ENCODE data around the gene CHRD.

CHRD gene

DNA sequence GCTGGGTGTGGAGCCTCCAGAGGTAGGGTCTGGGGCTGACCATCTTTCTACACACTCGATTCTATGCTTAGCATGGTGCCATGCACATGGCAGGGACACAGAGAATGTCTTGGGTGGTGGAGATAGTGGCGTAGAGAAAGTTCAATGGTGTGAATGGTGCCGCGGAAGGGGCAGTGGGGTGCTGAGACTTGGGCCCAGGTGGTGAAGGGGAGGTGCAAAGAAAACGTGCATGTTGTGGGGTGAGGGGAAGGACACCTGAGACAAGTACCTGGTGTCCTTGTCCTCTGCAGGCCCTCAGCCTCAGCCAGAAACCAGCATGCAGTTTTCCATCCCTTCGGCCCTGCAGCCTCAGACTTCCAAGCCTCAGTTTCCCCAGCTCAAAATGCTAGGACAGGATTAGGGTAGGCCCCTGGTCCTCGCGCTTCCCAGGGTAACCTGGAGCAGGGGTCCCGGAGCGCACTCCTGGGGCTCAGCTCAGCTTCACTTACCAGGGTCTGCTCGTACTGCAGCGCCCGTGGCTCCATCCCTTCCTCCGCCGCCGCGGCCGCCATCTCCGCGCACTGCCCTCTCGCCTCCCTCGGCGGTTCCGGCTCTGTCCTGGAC, 18.8 kb upstream of the CHRD start:
- DNase-seq (ENCODE audit: low spot score): no peak

DNA sequence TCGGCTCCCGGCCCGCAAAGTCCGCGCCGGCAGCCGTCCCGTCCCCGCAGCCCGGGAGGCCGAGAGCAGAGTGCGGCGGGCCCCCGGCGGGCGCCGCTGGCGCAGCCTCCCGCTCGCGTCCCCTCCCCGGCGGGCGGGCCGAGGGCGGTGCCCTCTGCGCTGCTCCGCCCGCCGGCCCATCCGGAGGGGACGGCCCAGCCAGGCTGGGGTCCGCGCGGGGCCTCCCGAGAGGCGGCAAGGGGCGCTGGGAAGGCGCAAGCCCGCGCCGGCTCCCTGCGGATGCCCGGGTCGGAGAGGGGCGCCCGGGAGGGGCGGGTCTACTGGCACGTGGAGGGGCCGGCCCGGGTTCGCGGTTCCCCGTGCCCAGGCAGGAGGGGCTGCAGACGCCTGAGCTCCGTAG, 18.3 kb upstream of the CHRD start, which contains the start of the genes CLCN2 and POLR2H:
Gene CLCN2 (minus strand): TSS at position 74 of the 400 bp plus-strand sequence. CDS start 126 bp downstream, outside the sequence.
Gene POLR2H (plus strand): TSS at position 179 of the 400 bp plus-strand sequence. CDS start 1,783 bp downstream, outside the sequence.
- peak; percentile 66 for DNase-seq (ENCODE audit: low spot score)

DNA sequence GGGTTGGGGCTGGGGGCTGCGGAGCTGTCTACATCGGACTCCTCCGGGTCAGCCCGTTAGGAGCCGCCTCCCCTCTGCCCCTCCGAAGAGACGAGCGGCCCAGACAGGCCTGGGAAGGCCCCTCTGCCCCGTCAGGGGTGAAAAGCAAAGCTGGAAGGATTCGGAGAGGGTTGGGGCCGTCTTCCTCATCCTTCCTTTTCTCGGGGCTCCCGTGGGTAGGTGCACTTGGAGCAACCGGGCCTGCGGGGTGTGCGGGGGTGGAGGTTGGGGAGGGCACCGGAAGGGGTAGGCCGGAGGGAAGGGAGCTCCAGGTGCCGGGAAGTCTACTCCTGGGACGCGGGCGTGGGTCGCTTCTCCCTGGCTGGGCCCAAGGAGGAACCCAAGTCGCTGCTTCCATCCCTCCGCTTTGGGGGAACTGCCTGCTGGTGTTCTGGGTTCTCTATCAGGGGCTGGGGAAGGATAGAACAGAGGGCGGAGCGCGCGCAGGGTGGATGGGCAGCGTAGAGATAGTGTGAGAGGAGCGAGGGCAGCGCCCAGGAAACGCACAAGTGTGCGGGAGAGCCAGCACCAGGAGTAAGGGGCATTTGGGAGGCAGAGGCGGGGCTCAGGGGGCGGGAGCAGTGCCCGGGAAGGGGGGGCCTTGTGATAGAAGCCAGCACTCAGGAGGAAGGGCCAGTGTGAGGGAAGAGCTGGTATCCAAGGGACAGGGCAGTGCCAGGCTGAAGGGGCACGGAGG, 17.8 kb upstream of the CHRD start:
- peak; percentile 87 for DNase-seq (ENCODE audit: low spot score)

DNA sequence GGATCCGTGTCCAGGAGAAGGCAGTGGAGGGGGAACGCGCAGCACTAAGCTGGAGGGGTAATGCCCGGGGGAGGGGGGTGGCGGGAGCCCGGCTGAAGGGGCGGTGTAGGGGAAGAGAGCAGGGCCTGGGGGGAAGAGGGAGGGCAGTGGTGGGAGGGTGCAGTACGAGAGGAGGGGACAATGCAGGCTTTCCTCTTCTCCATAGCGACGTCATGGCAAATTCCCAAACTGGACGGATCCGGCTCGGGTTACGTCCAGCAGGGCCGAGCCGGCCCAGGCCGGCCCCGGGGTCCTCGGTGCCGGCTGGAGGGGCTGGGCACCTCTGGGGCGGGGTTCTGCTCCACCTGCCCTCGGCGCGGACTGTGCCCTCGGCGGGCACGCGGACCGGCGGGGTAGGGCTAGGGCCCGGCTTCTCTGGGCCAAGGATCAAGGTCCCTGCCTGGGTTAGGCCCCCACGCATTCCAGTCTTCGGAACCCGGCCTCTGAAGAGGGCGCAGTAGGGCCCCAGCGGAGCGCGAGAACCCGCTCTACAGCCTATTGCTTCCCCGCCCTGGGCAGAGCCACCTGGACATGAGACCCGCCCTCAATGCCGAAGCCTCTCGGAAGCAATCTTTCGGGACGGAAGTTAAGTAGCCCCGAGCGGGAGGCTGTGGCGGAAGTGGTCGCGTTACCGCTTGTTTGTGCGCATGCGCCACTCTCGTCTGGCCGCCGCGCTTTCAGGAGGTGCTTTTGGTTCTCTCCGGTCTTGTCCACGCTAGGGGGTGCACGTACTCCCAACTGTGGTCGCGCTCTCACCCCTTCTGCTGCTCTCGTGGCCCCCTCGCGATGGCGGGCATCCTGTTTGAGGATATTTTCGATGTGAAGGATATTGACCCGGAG, 16.9 kb upstream of the CHRD start:
- DNase-seq (ENCODE audit: low spot score): peak; percentile 99

DNA sequence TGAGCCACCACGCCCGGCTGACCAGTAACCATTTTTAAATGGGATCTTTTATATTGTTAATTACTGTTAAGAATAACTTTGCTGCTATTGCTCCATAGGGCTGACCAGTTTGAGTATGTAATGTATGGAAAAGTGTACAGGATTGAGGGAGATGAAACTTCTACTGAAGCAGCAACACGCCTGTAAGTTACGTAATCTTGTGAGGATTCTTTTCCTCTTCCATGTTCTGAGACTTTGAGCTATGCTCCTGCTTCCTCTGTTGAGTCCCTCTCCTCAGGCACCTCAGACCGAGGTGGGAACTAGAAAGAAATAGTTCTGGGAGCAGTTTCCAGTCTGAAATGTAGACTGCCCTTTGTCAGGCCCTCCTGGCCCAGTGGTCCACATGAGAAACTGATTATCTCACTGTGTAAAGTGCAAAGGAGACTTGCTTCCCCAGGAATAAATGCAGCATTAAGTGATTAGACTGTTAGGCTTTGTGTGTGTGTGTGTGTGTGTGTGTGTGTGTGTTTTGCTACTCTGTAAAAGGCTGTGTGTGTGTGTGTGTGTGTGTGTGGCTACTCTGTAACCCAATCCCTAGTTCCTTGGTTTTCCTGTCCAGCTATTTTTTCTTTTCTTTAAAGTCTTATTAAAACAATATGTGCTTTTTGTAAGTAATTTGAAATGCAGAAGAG, 13.1 kb upstream of the CHRD start:
- no peak for DNase-seq (ENCODE audit: low spot score)

DNA sequence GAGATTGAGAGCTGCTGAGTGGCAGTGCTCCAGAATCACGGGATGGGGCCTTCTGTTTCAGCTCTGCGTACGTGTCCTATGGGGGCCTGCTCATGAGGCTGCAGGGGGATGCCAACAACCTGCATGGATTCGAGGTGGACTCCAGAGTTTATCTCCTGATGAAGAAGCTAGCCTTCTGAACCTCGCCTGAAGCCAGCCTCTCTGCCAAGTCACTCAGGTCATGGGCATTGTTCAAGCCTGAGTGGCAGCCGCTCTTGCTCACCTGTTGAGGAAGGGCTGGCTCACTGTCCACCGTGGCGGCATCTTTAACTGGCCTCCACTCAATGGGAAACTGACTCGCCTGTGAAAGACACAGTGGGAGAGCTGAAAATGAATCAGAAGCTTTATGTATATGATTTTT, 11.7 kb upstream of the CHRD start:
- DNase-seq (ENCODE audit: low spot score): no peak

DNA sequence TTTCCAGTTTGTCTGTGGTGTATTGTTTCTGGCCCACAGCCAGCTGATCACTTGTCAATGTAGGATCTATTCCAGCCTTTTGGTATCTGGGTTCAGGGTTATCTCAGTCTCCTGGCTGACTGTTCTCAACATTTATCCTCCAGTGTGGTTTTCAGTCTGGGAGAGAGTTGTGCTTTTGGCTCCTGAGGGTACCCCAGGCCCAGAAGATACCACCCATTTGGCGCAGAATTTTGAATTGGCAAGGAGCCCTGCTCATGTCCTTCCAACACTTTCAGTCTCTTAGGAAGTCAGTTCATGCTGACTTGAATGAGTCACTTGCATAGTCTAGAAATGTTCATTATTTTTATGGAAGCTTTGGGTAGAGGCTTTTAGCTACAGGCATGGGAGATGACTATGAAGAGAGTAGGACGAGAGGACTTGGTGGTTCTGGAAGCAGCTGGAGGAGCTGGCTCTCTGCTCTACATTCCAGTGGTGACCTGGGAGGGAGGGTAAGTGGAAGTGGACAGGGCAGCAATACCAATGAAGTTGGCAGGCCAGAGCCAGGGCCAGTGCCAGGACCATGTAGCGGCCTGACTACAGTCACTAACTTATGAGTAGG, 11.2 kb upstream of the CHRD start:
- no peak for DNase-seq (ENCODE audit: low spot score)

DNA sequence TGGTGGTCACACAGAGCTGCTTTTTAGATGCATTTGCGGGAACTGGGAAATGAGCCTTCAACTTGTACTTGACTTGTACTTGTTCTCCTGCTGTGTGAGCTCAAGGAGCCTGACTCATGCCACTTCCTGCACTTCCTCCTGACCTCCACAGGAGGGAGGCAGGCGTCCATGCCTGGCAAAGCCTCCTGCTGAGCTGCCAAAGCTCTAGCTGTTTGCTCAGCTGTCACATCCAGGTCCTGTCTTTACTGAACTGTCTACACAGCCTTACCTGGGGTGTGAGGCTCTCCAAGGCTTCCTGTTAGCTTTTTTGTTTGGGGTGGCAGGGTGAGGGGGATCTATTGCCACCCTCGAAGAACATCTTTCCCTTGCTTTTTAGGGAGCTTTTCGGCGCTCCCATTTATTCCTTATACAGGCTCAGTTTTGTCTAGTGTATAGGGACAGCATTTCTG, 8.3 kb upstream of the CHRD start:
- DNase-seq (ENCODE audit: low spot score): peak; percentile 90

DNA sequence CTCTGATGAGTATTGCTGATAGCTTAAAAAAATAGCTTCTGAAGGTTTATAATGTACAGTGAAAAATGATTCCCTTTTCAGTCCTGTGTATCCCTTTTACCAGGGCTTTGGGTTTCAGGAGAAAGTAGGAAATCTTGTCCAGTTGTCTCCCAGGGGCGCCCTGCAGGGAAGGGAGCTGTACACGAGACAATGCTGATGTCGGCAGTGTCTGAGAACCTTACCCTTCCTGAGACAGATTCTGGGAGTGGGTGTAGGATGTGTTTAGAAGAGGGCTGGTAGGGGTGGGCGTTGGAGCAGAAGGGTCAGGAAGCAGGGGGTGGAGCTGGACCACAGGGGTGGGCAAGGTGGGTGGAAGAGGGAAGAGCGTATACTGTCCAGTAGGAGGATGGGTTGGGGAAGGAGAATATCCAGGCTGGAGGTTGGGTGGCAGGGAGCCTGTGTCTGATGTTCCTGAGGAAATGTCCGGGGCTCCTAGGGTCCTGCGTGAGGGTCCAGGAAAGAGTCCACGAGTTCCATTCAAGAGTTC, 7.5 kb upstream of the CHRD start:
- no peak for DNase-seq (ENCODE audit: low spot score)

DNA sequence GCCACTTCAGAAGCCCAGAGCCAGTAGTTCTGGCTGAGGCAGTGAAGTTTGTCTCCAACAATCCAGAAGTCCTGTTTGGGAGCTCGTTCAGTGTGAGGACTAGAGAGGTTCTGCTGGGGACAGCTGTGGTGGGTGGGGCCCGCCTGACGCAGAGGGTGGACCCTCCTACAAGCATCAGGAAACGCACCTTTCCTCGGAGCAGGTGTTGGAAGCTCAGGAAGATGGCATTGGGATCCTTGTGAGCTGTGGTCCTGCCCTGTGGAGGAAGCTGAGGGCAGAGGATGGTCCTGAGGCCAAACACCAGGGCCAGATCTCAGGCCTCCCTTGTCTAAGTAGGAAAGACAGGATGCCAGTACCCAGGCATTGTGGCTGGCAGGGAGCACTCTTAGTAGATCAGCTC, 6.9 kb upstream of the CHRD start:
- DNase-seq (ENCODE audit: low spot score): no peak

DNA sequence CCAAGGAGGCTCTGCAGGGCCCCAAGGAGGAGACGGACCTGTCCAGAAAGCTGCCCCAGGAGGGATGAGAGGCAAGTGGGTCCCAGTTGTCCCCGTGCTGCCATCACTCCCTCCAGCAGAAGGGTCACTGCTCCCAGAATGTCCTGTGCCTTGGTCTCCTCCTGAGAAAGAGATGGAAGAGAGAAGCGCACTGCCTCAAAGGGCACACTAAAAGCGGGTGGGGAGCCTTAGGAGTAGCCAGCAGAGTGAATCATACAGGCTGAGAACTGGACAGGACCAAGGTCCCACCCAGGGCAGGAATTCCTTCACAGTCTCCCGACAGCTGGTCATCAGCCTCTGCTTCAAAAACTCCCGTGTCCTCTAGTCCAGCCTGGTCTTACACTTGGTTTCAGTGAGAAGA, 6.4 kb upstream of the CHRD start:
- DNase-seq (ENCODE audit: low spot score): peak; percentile 53

DNA sequence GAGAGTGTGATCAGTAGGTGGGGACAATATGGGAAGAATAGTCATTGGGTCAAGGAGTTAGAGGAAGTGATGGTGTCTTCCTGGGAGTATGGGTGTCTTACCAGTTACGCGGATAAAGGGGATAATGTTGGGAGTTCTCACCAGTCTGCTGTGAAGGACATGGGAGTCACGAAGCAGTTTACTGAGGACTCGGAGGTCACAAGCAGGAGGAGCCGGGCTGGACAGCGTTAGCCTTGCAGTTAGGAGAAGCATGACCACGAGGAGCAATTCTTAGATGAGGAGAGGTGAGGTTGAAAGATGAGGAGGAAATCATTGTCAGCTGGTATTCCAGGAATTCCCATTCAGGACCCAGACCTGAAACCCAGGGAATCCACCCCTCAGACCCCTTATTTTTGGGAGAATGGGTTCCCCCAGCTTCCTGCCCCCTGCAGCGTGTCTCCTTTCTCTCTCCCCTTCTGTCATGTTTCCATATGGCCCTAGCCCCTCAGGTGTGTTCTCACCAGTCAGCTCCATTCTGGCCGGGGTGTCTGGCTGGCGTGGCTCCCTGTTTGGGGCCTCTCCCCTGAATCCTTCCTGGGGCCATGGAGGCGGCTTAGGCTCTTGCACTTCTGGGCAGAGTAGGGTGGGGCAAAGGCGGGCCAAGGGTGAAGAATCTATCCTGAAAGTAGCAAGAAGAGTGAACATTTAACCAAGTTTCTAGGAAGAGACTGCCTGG, 4.0 kb upstream of the CHRD start:
- DNase-seq (ENCODE audit: low spot score): no peak

DNA sequence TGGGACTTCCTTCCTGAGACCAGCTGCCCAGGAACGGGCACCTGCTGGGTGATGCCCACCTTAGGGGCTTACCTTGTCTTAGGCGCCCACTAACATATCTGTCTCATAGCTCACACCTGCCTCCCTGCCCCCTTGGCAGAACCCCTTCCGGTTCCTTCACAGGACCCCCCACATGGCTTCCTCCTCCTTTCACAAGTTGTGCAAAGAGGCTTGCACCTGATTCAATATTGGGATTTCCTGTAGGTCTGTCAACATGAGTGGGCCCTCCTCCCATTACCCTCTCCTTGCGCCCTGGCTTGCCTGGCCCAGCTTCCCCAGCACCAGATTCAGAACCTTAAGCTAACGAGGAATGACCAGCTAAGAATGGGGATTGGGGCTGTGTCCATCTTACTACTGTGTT, 2.5 kb upstream of the CHRD start:
- no peak for DNase-seq (ENCODE audit: low spot score)

DNA sequence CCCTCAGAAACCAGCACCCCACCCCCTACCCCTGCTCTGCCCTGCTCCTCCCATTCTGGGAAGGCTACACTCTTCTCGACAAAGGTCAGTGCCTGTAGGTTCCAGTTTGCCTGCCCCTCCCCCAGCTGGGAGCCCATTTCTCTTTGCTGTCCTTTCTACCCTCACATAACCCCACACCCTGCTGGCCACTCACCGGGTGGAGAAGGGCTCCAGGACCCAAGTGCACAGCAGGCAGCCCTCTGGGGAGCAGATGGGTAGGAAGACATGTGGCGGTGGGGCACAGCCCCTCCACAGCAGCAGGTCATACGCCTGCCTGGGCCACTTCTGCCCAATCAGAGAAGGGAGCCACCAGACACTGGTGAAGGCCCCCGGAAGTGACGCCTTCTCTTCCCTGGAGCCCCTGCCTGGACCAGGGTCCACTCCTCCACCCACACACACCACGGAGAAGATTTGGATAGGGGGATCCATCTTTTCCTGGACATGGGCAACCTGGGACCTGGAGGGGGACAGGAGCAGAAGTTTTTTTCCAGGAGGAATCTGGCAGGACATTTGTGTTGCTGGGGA, 1.9 kb upstream of the CHRD start, which contains the start of gene THPO:
Gene THPO (minus strand): TSS at position 326 of the 564 bp plus-strand sequence. CDS start 1,948 bp downstream, outside the sequence.
- no peak for DNase-seq (ENCODE audit: low spot score)

DNA sequence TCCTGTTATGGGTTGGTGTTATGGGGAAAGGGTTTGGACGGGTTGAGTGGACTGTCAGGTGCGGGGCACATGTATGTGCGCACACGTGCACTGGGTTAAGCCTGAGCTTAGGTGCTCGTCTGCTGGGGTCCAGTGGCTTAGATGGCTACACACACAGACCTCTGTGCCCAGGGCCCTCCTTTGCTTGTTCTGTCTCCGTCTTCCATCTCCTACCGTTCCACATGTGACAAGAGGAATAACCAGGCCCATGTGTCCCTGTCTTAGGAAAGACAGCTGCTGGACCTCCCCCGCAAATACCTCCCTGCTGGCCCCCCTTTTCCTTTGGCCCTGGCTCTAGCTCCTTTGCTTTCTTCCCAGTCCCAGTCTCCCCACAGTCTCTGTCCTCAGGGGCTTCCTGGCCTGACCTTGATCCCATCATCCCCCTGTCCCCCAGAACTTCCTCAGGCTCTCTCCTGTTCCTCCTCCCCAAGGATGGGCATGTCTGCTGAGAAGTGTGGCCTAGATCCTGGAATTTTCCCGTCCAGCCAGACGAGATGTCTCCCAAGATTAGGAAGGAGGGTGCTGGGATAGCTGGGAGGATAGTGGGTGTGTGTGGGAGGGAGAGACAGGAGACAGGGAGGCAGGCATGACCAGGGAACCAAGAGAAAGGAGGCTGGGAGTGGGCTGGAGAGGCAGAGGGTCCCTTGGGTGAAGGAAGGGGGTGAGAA, 1.1 kb upstream of the CHRD start:
- no peak for DNase-seq (ENCODE audit: low spot score)

DNA sequence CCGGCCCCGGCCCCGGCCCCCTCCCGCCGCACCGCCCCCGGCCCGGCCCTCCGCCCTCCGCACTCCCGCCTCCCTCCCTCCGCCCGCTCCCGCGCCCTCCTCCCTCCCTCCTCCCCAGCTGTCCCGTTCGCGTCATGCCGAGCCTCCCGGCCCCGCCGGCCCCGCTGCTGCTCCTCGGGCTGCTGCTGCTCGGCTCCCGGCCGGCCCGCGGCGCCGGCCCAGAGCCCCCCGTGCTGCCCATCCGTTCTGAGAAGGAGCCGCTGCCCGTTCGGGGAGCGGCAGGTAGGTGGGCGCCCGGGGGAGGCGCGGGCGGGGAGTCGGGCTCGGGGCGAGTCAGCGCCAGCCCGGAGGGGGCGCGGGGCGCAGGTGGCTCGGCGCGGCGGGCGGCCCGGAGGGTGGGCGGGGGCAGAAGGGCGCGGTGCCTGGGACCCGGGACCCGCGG, 352 bp downstream of the CHRD start:
- no peak for DNase-seq (ENCODE audit: low spot score)

DNA sequence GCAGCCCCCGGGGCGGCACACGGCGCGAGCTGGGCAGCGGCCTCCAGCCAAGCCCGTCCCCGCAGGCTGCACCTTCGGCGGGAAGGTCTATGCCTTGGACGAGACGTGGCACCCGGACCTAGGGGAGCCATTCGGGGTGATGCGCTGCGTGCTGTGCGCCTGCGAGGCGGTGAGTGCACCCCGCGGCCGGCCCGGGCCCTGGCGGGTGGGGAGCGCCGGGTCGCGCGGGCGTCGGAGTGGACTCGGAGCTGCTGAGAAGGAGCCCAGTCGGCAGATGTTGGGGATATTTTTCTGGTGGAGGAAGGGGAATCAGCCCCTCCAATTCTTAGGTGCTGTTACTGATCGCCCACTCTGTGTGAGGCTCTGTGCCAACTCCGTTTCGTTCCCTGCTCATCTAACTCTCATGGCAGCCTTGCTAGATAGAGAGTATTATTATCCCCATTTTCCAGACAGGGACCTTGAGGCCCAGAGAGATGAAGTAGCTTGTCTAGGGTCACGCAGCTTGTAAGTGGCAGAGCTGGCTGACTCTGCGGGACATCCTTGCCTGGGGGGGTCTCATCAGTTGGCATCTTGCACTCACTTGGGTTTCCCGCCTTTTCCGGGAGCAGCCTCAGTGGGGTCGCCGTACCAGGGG, 890 bp downstream of the CHRD start:
- no peak for DNase-seq (ENCODE audit: low spot score)

DNA sequence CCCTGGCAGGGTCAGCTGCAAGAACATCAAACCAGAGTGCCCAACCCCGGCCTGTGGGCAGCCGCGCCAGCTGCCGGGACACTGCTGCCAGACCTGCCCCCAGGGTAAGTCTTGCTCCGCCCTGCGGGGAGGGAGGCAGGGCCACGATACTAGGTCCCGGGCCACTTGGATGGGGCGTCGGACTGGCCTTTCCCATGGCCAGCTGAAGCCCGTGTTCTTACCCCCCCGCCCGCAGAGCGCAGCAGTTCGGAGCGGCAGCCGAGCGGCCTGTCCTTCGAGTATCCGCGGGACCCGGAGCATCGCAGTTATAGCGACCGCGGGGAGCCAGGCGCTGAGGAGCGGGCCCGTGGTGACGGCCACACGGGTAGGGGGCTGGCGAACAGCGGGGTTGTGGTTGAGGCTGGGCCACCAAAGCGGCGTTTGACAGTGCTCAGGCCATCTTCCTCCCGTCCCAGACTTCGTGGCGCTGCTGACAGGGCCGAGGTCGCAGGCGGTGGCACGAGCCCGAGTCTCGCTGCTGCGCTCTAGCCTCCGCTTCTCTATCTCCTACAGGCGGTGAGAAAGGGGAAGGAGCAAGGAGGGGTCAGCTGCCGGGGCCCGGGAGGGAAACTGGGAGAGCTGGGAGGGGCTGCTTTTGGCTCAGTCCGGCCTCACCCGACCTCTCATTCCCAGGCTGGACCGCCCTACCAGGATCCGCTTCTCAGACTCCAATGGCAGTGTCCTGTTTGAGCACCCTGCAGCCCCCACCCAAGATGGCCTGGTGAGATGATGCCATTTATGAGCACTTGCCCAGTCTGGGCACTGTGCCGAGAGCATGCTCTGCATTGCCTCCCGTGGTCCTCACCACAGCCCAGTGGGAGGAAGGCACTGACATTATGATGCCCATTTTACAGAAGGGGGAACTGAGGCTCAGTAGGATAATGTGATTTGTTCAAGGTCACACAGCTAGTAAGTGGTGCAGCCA, 1.7 kb downstream of the CHRD start:
- DNase-seq (ENCODE audit: low spot score): no peak

Data from SW480 (cell line).